AG09309 (cell line): Measurements from ENCODE around the gene MCTS1.
"Not testable (repeated sequence)": the region's sequence is repeated elsewhere in the genome, so short reads cannot be mapped to it uniquely, and the experiment has no call there.

ENCODE experiments used
- DNase-seq: peaks from one replicate; pipeline ENCODE4 v3.0.0-alpha.2; 2010; ENCODE audit warnings: low read depth
- H3K4me3 ChIP-seq: 2 replicates; pipeline ENCODE4 v1.5.1; 2011; ENCODE audit warnings: mild to moderate bottlenecking, low read depth, low read length, moderate library complexity; ENCODE audit not compliant: control insufficient read depth
- CTCF ChIP-seq: IDR thresholded peaks from 2 replicates; pipeline ENCODE4 v1.5.1; 2011; ENCODE audit warnings: mild to moderate bottlenecking, low read depth, low read length, inconsistent platforms; ENCODE audit not compliant: insufficient read depth, control insufficient read depth; ENCODE audit errors: missing control alignments

The MCTS1 gene

GRCh38 chrX:120625371-120625770 lies 21.5 kb downstream of the MCTS1 start:
- no peak for DNase-seq
- H3K4me3 ChIP-seq: no peak overlapping the region
- TF ChIP-seq CTCF: no peak

GRCh38 chrX:120629667-120630537 lies 26.0 kb downstream of the MCTS1 start, which contains the start of gene C1GALT1C1:
TSS of gene C1GALT1C1 (minus strand) at chrX:120630054. CDS start at chrX:120627166, 2,888 bp downstream.
- H3K4me3 ChIP-seq: peak within 1 kb of the TSS; percentile 81
- TF ChIP-seq CTCF: no peak
- peak; percentile 67 for DNase-seq

GRCh38 chrX:120638619-120639018 lies 34.7 kb downstream of the MCTS1 start:
- DNase-seq: no peak
- H3K4me3 ChIP-seq: no peak overlapping the region
- no peak for TF ChIP-seq CTCF

- DNase-seq: no peak
- H3K4me3 ChIP-seq: no peak overlapping the region
- TF ChIP-seq CTCF: no peak
These were observed 39.0 kb downstream of the MCTS1 start for GRCh38 chrX:120642871-120643270.

- no peak overlapping the region for H3K4me3 ChIP-seq
- no peak for DNase-seq
- no peak for TF ChIP-seq CTCF
These were observed 43.2 kb downstream of the MCTS1 start for GRCh38 chrX:120647127-120647526.

GRCh38 chrX:120652256-120652655 lies 48.4 kb downstream of the MCTS1 start:
- not testable (repeated sequence) for DNase-seq, H3K4me3 ChIP-seq

- DNase-seq: no peak
- no peak for TF ChIP-seq CTCF
- H3K4me3 ChIP-seq: no peak overlapping the region
These were observed 49.1 kb downstream of the MCTS1 start for GRCh38 chrX:120653000-120653399.
